B cell (primary cell): Measurements from ENCODE around the gene ZNF165. TPM values are rescaled to one million over a fixed set of nuclear protein-coding genes. Genes with fewer than 3 reads are reported as not detected.

ENCODE experiments used
- ATAC-seq: fragments of 200-7000 bp; cut with Tn5 transposase; one replicate; pipeline ENCODE4 v1.10.0; 2021; ENCODE audit warnings: low read depth, mild to moderate bottlenecking, moderate number of reproducible peaks, moderate library complexity
- CTCF ChIA-PET: fragments of 350-600 bp; sonication (Branson Sonifier 250); formaldehyde crosslinking; loops from one replicate; lab custom pipeline; 2021; ENCODE audit warnings: antibody characterized with exemption, inconsistent platforms; lab: Charles Lee
- POLR2A ChIA-PET: fragments of 350-600 bp; sonication (Branson Sonifier 250); formaldehyde crosslinking; loops from one replicate; lab custom pipeline; 2021; ENCODE audit warnings: antibody characterized with exemption; lab: Charles Lee
- DNase-seq: peaks from one replicate; pipeline ENCODE4 v3.0.0; 2013
- H2AFZ ChIP-seq: 2 replicates; pipeline ENCODE4 v1.6.1; 2012; ENCODE audit warnings: mild to moderate bottlenecking, low read depth, low read length; ENCODE audit not compliant: insufficient read depth, poor library complexity, severe bottlenecking
- H3K27ac ChIP-seq, 2 donors: 1 replicate in 1 of 2; 2 replicates in 1 of 2; pipeline ENCODE4 v1.5.1; 2012 to 2013; ENCODE audit warnings: low read length in 2 of 2, mild to moderate bottlenecking in 2 of 2, moderate library complexity in 1 of 2
- H3K27me3 ChIP-seq, 4 experiments: fragments of 200-600 bp in 1 of 4; sonication (generic) in 1 of 4; replicated peaks in 1 of 4; 1 replicate in 2 of 4; 2 replicates in 2 of 4; pipeline versions ENCODE4 v1.6.1 to v1.7.0; 2013 to 2016; ENCODE audit warnings: low read length in 3 of 4, mild to moderate bottlenecking in 2 of 4, mixed read lengths in 1 of 4, moderate library complexity in 1 of 4; ENCODE audit not compliant: insufficient read depth in 4 of 4, control insufficient read depth in 3 of 4; ENCODE audit errors: control extremely low read depth in 1 of 4
- H3K36me3 ChIP-seq, 2 experiments: replicated peaks in 1 of 2; 1 replicate in 1 of 2; 2 replicates in 1 of 2; pipeline versions ENCODE4 v1.6.1 to v1.7.1; 2013; ENCODE audit warnings: low read length in 1 of 2; ENCODE audit not compliant: insufficient read depth in 2 of 2, control insufficient read depth in 1 of 2; ENCODE audit errors: control extremely low read depth in 1 of 2, extremely low read depth in 1 of 2
- H3K4me1 ChIP-seq, 2 donors: fragments of 200-600 bp in 1 of 2; sonication (generic) in 1 of 2; 1 replicate in 1 of 2; 2 replicates in 1 of 2; pipeline versions ENCODE4 v1.5.1 to v1.6.1; 2013 to 2017; ENCODE audit warnings: low read length in 2 of 2; ENCODE audit not compliant: control insufficient read depth in 2 of 2, insufficient read depth in 2 of 2
- H3K4me2 ChIP-seq: replicated peaks from 2 replicates; pipeline ENCODE3; 2012; ENCODE audit warnings: mild to moderate bottlenecking, low read depth, low read length; ENCODE audit not compliant: poor library complexity, severe bottlenecking
- H3K4me3 ChIP-seq, 5 experiments: fragments of 200-600 bp in 1 of 5; sonication (generic) in 1 of 5; 1 replicate in 3 of 5; 2 replicates in 2 of 5; pipeline versions ENCODE4 v1.5.1 to v1.7.0; 2011 to 2016; ENCODE audit warnings: low read length in 4 of 5, mild to moderate bottlenecking in 4 of 5, low read depth in 2 of 5, control low read depth in 1 of 5, moderate library complexity in 1 of 5; ENCODE audit not compliant: insufficient read depth in 1 of 5; ENCODE audit errors: control extremely low read depth in 1 of 5, extremely low read depth in 1 of 5
- H3K79me2 ChIP-seq: fragments of 200-600 bp; sonication (generic); one replicate; pipeline ENCODE4 v1.6.0; 2016; ENCODE audit warnings: low read length; ENCODE audit not compliant: control insufficient read depth, insufficient read depth
- H3K9ac ChIP-seq: fragments of 200-600 bp; sonication (generic); 2 replicates; pipeline ENCODE4 v1.6.1; 2017; ENCODE audit warnings: mild to moderate bottlenecking, low read length, moderate library complexity
- H3K9me3 ChIP-seq, 3 donors: one replicate each; pipeline versions ENCODE4 v1.6.1 to v1.7.1; 2013; ENCODE audit warnings: low read length in 2 of 3; ENCODE audit not compliant: control insufficient read depth in 2 of 3, insufficient read depth in 1 of 3; ENCODE audit errors: control extremely low read depth in 1 of 3
- H4K20me1 ChIP-seq: 2 replicates; pipeline ENCODE4 v1.6.0; 2012; ENCODE audit warnings: mild to moderate bottlenecking, low read length; ENCODE audit not compliant: insufficient read depth, control insufficient read depth, poor library complexity, severe bottlenecking
- H3K27ac Mint-ChIP-seq: one replicate; pipeline ENCODE4 v1.8.0; 2021; ENCODE audit warnings: mixed read lengths
- H3K27me3 Mint-ChIP-seq: one replicate; pipeline ENCODE4 v1.8.0; 2021; ENCODE audit warnings: mixed read lengths
- H3K4me1 Mint-ChIP-seq: one replicate; pipeline ENCODE4 v1.8.0; 2021; ENCODE audit warnings: mixed read lengths
- H3K4me3 Mint-ChIP-seq: one replicate; pipeline ENCODE4 v1.8.0; 2021; ENCODE audit warnings: mixed read lengths
- H3K9me3 Mint-ChIP-seq: one replicate; pipeline ENCODE4 v1.8.0; 2022; ENCODE audit warnings: mixed read lengths; ENCODE audit not compliant: insufficient read depth
- EZH2 ChIP-seq: IDR thresholded peaks from 2 replicates; pipeline ENCODE4 v1.6.1; 2012; ENCODE audit warnings: borderline replicate concordance, low read depth, mild to moderate bottlenecking, moderate library complexity, low read length; ENCODE audit not compliant: insufficient read depth, poor library complexity, severe bottlenecking
- WGBS: methylation state at CpG from one replicate; pipeline ENCODE4 v1.1.5; 2013; ENCODE audit warnings: missing lambda C conversion rate; ENCODE audit not compliant: insufficient coverage; 5-methylcytosine and 5-hydroxymethylcytosine counted together
- intact Hi-C: fragments of 100-400 bp; cut with micrococcal nuclease; formaldehyde crosslinking; loops from one replicate; pipeline ENCODE4 v1.10.0; 2022
- polyA plus RNA-seq: library from polyadenylated mRNA; depleted of rRNA; stranded (reverse); fragments of >200 nt; gene quantifications from 2 replicates; pipeline ENCODE4 v1.2.3, GENCODE V29; 2012
- total RNA-seq, 2 donors: library from RNA; stranded (reverse); fragments of 120-200 nt in 1 of 2; gene quantifications; 1 replicate in 1 of 2; 2 replicates in 1 of 2; pipeline versions ENCODE4 v1.2.3 to v1.2.4, GENCODE V29; 2013 to 2022
- TF ChIP-seq, protein P1 (sequence below): fragments of 200-600 bp; IDR thresholded peaks from one replicate; pipeline ENCODE4 v1.8.0; 2022; ENCODE audit warnings: antibody characterized with exemption, mild to moderate bottlenecking

Gene ZNF165
- total and polyA plus RNA-seq, 2 donors (not counting 1 experiment from before 2014, with no cell fraction given): 3.5 to 4.2 TPM

GRCh38 chr6:28115799-28116198, 35.4 kb downstream of the ZNF165 start:
- no peaks in the 10 kb centered on the region for H3K79me2 ChIP-seq
- H3K27ac ChIP-seq: no peak overlapping the region
- no peak overlapping the region for H3K9ac ChIP-seq
- peaks cover 4 to 26% of the 10 kb centered on the region in 2 experiments for H3K36me3 ChIP-seq
- CTCF ChIA-PET: interaction anchor here (1.0 kb wide), 1 partner anchor 9 kb away, joined by 3 read pairs; the partner anchor contains the start of gene ZSCAN16
- no peak overlapping the region for H3K4me3 Mint-ChIP-seq
- H4K20me1 ChIP-seq: no peaks in the 10 kb centered on the region
- H3K4me3 ChIP-seq: no peak overlapping the region
- H3K9me3 ChIP-seq: no peaks in the 10 kb centered on the region
- no peaks in the 10 kb centered on the region for H3K9me3 Mint-ChIP-seq
- ATAC-seq (no peak), DNase-seq (no peak)
- H3K27me3 Mint-ChIP-seq: no peaks in the 10 kb centered on the region
- TF ChIP-seq, protein P1, sequence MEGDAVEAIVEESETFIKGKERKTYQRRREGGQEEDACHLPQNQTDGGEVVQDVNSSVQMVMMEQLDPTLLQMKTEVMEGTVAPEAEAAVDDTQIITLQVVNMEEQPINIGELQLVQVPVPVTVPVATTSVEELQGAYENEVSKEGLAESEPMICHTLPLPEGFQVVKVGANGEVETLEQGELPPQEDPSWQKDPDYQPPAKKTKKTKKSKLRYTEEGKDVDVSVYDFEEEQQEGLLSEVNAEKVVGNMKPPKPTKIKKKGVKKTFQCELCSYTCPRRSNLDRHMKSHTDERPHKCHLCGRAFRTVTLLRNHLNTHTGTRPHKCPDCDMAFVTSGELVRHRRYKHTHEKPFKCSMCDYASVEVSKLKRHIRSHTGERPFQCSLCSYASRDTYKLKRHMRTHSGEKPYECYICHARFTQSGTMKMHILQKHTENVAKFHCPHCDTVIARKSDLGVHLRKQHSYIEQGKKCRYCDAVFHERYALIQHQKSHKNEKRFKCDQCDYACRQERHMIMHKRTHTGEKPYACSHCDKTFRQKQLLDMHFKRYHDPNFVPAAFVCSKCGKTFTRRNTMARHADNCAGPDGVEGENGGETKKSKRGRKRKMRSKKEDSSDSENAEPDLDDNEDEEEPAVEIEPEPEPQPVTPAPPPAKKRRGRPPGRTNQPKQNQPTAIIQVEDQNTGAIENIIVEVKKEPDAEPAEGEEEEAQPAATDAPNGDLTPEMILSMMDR: no peak
- no peak for TF ChIP-seq EZH2
- intact Hi-C loops: no loop called here
- no peaks in the 10 kb centered on the region for H3K4me1 Mint-ChIP-seq
- H3K4me2 ChIP-seq: no peak overlapping the region
- WGBS: no CpG with 5 or more reads among the region's 2 CpGs
- POLR2A ChIA-PET: interaction anchor here (0.6 to 0.7 kb wide), 2 partner anchors 11 to 25 kb away, joined by 3 to 7 read pairs; no protein-coding TSS in a partner anchor
- no peak overlapping the region for H3K27ac Mint-ChIP-seq
- no peaks in the 10 kb centered on the region for H3K4me1 ChIP-seq
- H3K27me3 ChIP-seq: no peaks in the 10 kb centered on the region
- no peak overlapping the region for H2AFZ ChIP-seq

DNA sequence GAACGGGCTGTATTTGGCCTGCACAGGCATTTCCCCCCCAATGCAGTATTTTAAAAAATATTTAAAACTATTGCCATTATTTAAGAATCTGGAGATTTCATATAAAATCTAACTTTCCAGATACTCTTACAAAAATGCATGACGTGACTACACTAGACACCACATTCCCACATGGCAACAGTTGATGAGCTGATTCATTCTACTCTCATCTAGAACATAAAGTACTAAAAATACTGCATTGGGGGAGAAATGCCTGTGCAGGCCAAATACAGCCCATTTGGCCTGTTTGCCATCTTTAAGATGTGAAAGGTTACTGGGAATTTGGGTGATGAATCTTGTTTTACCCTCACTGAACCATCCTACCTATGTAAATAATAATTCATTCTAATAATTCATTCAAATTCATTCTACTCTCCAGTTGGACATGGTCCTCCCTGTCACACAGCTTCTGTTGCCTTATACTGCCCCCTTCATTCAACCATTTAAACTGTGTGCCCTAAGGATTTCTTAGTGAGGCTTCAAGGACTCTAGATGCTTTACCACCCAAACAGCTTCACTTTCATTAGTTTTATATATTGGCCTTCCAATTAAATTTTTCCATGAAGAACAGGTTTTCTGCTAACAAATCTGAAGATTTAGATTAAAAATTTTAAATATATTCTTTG, 37.1 kb downstream of the ZNF165 start:
- H3K4me3 ChIP-seq: no peak overlapping the region
- no peaks in the 10 kb centered on the region for H3K27me3 ChIP-seq
- no peak overlapping the region for H2AFZ ChIP-seq
- H3K9ac ChIP-seq: no peak overlapping the region
- Mint-ChIP-seq H3K9me3 (no peaks in the 10 kb centered on the region), H3K27ac (no peak overlapping the region), H3K4me1 (no peaks in the 10 kb centered on the region), H3K27me3 (no peaks in the 10 kb centered on the region), H3K4me3 (no peak overlapping the region)
- POLR2A ChIA-PET: interaction anchor here (0.5 to 0.6 kb wide), 2 partner anchors 37 to 244 kb away, joined by 3 to 4 read pairs; partner anchors contain the start of gene ZNF165
- H3K79me2 ChIP-seq: no peaks in the 10 kb centered on the region
- peaks cover 4 to 26% of the 10 kb centered on the region in 2 experiments for H3K36me3 ChIP-seq
- DNase-seq: no peak
- no peak overlapping the region for H3K4me2 ChIP-seq
- WGBS: no CpG with 5 or more reads among the region's 2 CpGs
- no peaks in the 10 kb centered on the region for H3K9me3 ChIP-seq
- no peaks in the 10 kb centered on the region for H3K4me1 ChIP-seq
- TF ChIP-seq EZH2: no peak
- TF ChIP-seq, protein P1: no peak
- CTCF ChIA-PET: interaction anchor here (1.0 kb wide), 2 partner anchors 19 to 239 kb away, joined by 3 read pairs; no protein-coding TSS in a partner anchor
- H4K20me1 ChIP-seq: no peaks in the 10 kb centered on the region
- H3K27ac ChIP-seq: no peak overlapping the region
- no peak for ATAC-seq
- intact Hi-C loops: no loop called here
